Keratinocyte (primary cell): ENCODE results near the gene NCL. TPM values are rescaled to one million over a fixed set of nuclear protein-coding genes. Genes with fewer than 3 reads are reported as not detected.
"Not testable (repeated sequence)": the region's sequence is repeated elsewhere in the genome, so short reads cannot be mapped to it uniquely, and the experiment has no call there.

ENCODE experiments used
- DNase-seq: peaks from one replicate; pipeline ENCODE4 v3.0.0-alpha.2; 2011; ENCODE audit warnings: low read depth, missing footprints, low spot score
- FAIRE-seq: peaks from 2 replicates; lab custom pipeline; 2011; peaks lifted over from hg19 to GRCh38; lab: Jason Lieb, UNC
- H2AFZ ChIP-seq: 2 replicates; pipeline ENCODE4 v1.6.0; 2012; ENCODE audit warnings: low read length, control low read depth, inconsistent platforms; ENCODE audit not compliant: control insufficient read depth
- H3K27ac ChIP-seq: 2 replicates; pipeline ENCODE4 v1.5.1; 2011; ENCODE audit warnings: low read length; ENCODE audit not compliant: control insufficient read depth, insufficient read depth
- H3K27me3 ChIP-seq: 3 replicates; pipeline ENCODE4 v1.6.0; 2011; ENCODE audit warnings: low read length; ENCODE audit not compliant: control insufficient read depth, insufficient read depth; ENCODE audit errors: extremely low read depth
- H3K36me3 ChIP-seq, 2 experiments: 2 replicates in 1 of 2; 3 replicates in 1 of 2; pipeline ENCODE4 v1.5.1; 2011; ENCODE audit warnings: low read length in 2 of 2, mild to moderate bottlenecking in 1 of 2; ENCODE audit not compliant: control insufficient read depth in 2 of 2, insufficient read depth in 2 of 2; ENCODE audit errors: extremely low read depth in 1 of 2
- H3K4me1 ChIP-seq: 3 replicates; pipeline ENCODE4 v1.5.1; 2011; ENCODE audit warnings: low read length; ENCODE audit not compliant: control insufficient read depth, insufficient read depth; ENCODE audit errors: extremely low read depth
- H3K4me2 ChIP-seq: 3 replicates; pipeline ENCODE4 v1.6.0; 2011; ENCODE audit warnings: low read depth, low read length; ENCODE audit not compliant: control insufficient read depth, insufficient read depth; ENCODE audit errors: extremely low read depth
- H3K4me3 ChIP-seq, 3 experiments: fragments of 200-600 bp in 1 of 3; sonication (generic) in 1 of 3; 2 replicates in 2 of 3; 3 replicates in 1 of 3; pipeline ENCODE4 v1.5.1; 2011 to 2016; ENCODE audit warnings: low read length in 3 of 3, mild to moderate bottlenecking in 3 of 3, control low read depth in 2 of 3, inconsistent platforms in 1 of 3, low read depth in 1 of 3, mixed read lengths in 1 of 3, mixed run types in 1 of 3, moderate library complexity in 1 of 3; ENCODE audit not compliant: control insufficient read depth in 2 of 3, insufficient read depth in 2 of 3; ENCODE audit errors: extremely low read depth in 1 of 3
- H3K79me2 ChIP-seq: 2 replicates; pipeline ENCODE4 v1.6.0; 2012; ENCODE audit warnings: low read length; ENCODE audit not compliant: control insufficient read depth, insufficient read depth
- H3K9ac ChIP-seq: 3 replicates; pipeline ENCODE4 v1.6.0; 2011; ENCODE audit warnings: low read length; ENCODE audit not compliant: control insufficient read depth, insufficient read depth; ENCODE audit errors: extremely low read depth
- H3K9me1 ChIP-seq: 3 replicates; pipeline ENCODE4 v1.6.0; 2011; ENCODE audit warnings: low read length; ENCODE audit not compliant: control insufficient read depth, insufficient read depth; ENCODE audit errors: extremely low read depth
- H3K9me3 ChIP-seq: 2 replicates; pipeline ENCODE4 v1.5.1; 2012; ENCODE audit warnings: low read depth, low read length; ENCODE audit not compliant: control insufficient read depth
- H4K20me1 ChIP-seq: 3 replicates; pipeline ENCODE4 v1.6.0; 2011; ENCODE audit warnings: low read length; ENCODE audit not compliant: control insufficient read depth, insufficient read depth; ENCODE audit errors: extremely low read depth
- EZH2 ChIP-seq: IDR thresholded peaks from one replicate; pipeline ENCODE4 v1.6.1; 2012; ENCODE audit warnings: inconsistent platforms, mild to moderate bottlenecking, low read length, moderate library complexity
- dilution Hi-C: fragments of 300-500 bp; cut with MboI; formaldehyde crosslinking; loops from one replicate; pipeline ENCODE4 v1.7.0; 2020; ENCODE audit warnings: low sequenced_read_pairs; ENCODE audit not compliant: extremely low pct_ligation_motif_present
- polyA plus RNA-seq, 5 experiments: library from polyadenylated mRNA; depleted of rRNA in 3 of 5; stranded (reverse) in 3 of 5; stranded (forward) in 1 of 5; unstranded in 1 of 5; fragments of >200 nt; gene quantifications; 1 replicate in 1 of 5; 2 replicates in 3 of 5; 3 replicates in 1 of 5; pipeline versions ENCODE4 v1.2.1 to v1.2.3, GENCODE V29; 2011 to 2012; ENCODE audit warnings: missing spikeins in 2 of 5, low read depth in 1 of 5, low replicate concordance in 1 of 5
- TF ChIP-seq, protein P1 (sequence below), 3 experiments: IDR thresholded peaks in 1 of 3; conservative IDR thresholded peaks in 1 of 3; optimal IDR thresholded peaks in 1 of 3; 2 replicates in 2 of 3; 3 replicates in 1 of 3; pipeline versions ENCODE3 to v1.5.1; 2011; ENCODE audit warnings: low read length in 3 of 3, mild to moderate bottlenecking in 3 of 3, moderate library complexity in 2 of 3, control low read depth in 1 of 3, inconsistent platforms in 1 of 3; ENCODE audit not compliant: insufficient read depth in 2 of 3; ENCODE audit errors: extremely low read depth in 1 of 3

NCL gene
- polyA plus RNA-seq, 1 donor (not counting 4 experiments of a cell fraction or from before 2014, with no cell fraction given), result 247 TPM

GRCh38 chr2:231410293-231411004, 53.8 kb downstream of the NCL start:
- Histone ChIP-seq H3K4me2 (no peak overlapping the region), H3K9me1 (no peaks in the 10 kb centered on the region), H4K20me1 (no peaks in the 10 kb centered on the region), H3K27ac (no peak overlapping the region), H3K9ac (no peak overlapping the region), H2AFZ (no peak overlapping the region), H3K4me1 (peaks cover 2% of the 10 kb centered on the region), H3K79me2 (no peaks in the 10 kb centered on the region), H3K36me3 (no peaks in the 10 kb centered on the region), H3K9me3 (no peaks in the 10 kb centered on the region), H3K4me3 (no peak overlapping the region), H3K27me3 (no peaks in the 10 kb centered on the region)
- TF ChIP-seq, protein P1, sequence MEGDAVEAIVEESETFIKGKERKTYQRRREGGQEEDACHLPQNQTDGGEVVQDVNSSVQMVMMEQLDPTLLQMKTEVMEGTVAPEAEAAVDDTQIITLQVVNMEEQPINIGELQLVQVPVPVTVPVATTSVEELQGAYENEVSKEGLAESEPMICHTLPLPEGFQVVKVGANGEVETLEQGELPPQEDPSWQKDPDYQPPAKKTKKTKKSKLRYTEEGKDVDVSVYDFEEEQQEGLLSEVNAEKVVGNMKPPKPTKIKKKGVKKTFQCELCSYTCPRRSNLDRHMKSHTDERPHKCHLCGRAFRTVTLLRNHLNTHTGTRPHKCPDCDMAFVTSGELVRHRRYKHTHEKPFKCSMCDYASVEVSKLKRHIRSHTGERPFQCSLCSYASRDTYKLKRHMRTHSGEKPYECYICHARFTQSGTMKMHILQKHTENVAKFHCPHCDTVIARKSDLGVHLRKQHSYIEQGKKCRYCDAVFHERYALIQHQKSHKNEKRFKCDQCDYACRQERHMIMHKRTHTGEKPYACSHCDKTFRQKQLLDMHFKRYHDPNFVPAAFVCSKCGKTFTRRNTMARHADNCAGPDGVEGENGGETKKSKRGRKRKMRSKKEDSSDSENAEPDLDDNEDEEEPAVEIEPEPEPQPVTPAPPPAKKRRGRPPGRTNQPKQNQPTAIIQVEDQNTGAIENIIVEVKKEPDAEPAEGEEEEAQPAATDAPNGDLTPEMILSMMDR (optimal IDR thresholded peaks at IDR 0.05 in 1 of 3, IDR thresholded peaks at IDR 0.05 in 1 of 3, conservative IDR thresholded peaks at IDR 0.05 in 1 of 3; ENCODE audit: extremely low read depth in 1 of 3, insufficient read depth in 2 of 3, low read length in 3 of 3), result peak; percentile 37 to 70 (median 38)
- no peak for TF ChIP-seq EZH2
- no peak for FAIRE-seq
- no peak for DNase-seq
- dilution Hi-C loops, result no loop called here

DNA sequence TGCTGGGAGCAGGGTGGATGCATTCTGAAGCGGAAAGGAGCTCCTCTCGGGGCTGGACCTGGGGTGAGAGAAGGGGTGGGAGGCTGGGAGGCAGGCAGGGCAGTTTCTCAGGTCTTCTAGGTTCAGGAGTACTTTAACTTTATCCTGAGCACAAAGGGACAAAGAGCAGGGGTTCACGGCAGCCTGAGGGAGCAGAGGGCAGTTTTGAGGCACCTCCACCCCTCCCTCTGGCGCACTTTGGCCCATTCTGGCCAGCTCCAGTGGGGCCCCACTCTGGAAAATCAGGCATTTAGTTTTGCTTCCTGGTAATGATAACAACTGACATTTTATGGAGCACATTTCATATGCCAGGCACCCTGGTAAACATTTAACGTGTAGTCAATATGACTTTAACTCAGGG, 54.5 kb downstream of the NCL start:
- dilution Hi-C loops, result no loop called here
- H3K27ac ChIP-seq, result no peak overlapping the region
- H3K9ac ChIP-seq, result no peak overlapping the region
- TF ChIP-seq, protein P1 (optimal IDR thresholded peaks at IDR 0.05 in 1 of 3, IDR thresholded peaks at IDR 0.05 in 1 of 3, conservative IDR thresholded peaks at IDR 0.05 in 1 of 3; ENCODE audit: extremely low read depth in 1 of 3, insufficient read depth in 2 of 3, low read length in 3 of 3), result no peak
- no peak for TF ChIP-seq EZH2
- no peaks in the 10 kb centered on the region for H3K36me3 ChIP-seq
- H3K4me2 ChIP-seq, result no peak overlapping the region
- no peaks in the 10 kb centered on the region for H3K27me3 ChIP-seq
- H3K9me3 ChIP-seq, result no peaks in the 10 kb centered on the region
- no peaks in the 10 kb centered on the region for H3K9me1 ChIP-seq
- no peaks in the 10 kb centered on the region for H4K20me1 ChIP-seq
- FAIRE-seq (no peak), DNase-seq (no peak)
- H3K4me1 ChIP-seq, result peaks cover 2% of the 10 kb centered on the region
- no peaks in the 10 kb centered on the region for H3K79me2 ChIP-seq
- no peak overlapping the region for H2AFZ ChIP-seq
- H3K4me3 ChIP-seq, result no peak overlapping the region

GRCh38 chr2:231408304-231408703, 56.0 kb downstream of the NCL start:
- H3K9ac ChIP-seq, FAIRE-seq, H3K9me3 ChIP-seq, H3K9me1 ChIP-seq, H3K4me2 ChIP-seq, DNase-seq, H4K20me1 ChIP-seq, H2AFZ ChIP-seq, H3K4me3 ChIP-seq, H3K27me3 ChIP-seq, H3K4me1 ChIP-seq, H3K27ac ChIP-seq, H3K36me3 ChIP-seq, H3K79me2 ChIP-seq, dilution Hi-C loops: not testable (repeated sequence)

DNA sequence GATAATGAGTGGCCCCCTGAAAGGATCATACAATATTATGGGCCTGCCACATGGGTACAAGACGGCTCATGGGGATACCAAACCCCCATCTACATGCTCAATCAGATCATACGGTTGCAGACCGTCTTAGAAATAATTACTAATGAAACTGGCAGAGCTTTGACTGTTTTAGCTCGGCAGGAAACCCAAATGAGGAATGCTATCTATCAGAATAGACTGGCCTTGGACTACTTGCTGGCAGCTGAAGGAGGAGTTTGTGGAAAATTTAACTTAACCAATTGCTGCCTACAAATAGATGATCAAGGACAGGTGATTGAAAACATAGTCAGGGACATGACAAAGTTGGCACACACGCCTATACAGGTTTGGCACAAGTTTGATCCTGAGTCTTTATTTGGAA, 56.6 kb downstream of the NCL start:
- H4K20me1 ChIP-seq, H3K79me2 ChIP-seq, DNase-seq, H3K9me1 ChIP-seq, H3K36me3 ChIP-seq, H3K4me2 ChIP-seq, H3K4me1 ChIP-seq, H3K27ac ChIP-seq, H2AFZ ChIP-seq, FAIRE-seq, H3K9ac ChIP-seq, H3K4me3 ChIP-seq, dilution Hi-C loops, H3K9me3 ChIP-seq, H3K27me3 ChIP-seq: not testable (repeated sequence)
